ENCODE results near the gene MITF. TPM values are rescaled to one million over a fixed set of nuclear protein-coding genes. Genes with fewer than 3 reads are reported as not detected.

MITF gene
- polyA plus RNA-seq, 1 donor (not counting 4 experiments of a cell fraction or from before 2014, with no cell fraction given), result 2.7 TPM

- no peaks in the 10 kb centered on the region for H3K36me3 ChIP-seq (ENCODE audit: control insufficient read depth in 2 of 2, extremely low read depth in 1 of 2, insufficient read depth in 2 of 2, low read length in 2 of 2)
- FAIRE-seq (peak; percentile 20), DNase-seq (ENCODE audit: low read depth, low spot score) (no peak)
- H3K79me2 ChIP-seq (ENCODE audit: control insufficient read depth, insufficient read depth, low read length), result no peaks in the 10 kb centered on the region
- no peaks in the 10 kb centered on the region for H4K20me1 ChIP-seq (ENCODE audit: control insufficient read depth, extremely low read depth, insufficient read depth, low read length)
- TF ChIP-seq, protein P1, sequence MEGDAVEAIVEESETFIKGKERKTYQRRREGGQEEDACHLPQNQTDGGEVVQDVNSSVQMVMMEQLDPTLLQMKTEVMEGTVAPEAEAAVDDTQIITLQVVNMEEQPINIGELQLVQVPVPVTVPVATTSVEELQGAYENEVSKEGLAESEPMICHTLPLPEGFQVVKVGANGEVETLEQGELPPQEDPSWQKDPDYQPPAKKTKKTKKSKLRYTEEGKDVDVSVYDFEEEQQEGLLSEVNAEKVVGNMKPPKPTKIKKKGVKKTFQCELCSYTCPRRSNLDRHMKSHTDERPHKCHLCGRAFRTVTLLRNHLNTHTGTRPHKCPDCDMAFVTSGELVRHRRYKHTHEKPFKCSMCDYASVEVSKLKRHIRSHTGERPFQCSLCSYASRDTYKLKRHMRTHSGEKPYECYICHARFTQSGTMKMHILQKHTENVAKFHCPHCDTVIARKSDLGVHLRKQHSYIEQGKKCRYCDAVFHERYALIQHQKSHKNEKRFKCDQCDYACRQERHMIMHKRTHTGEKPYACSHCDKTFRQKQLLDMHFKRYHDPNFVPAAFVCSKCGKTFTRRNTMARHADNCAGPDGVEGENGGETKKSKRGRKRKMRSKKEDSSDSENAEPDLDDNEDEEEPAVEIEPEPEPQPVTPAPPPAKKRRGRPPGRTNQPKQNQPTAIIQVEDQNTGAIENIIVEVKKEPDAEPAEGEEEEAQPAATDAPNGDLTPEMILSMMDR (optimal IDR thresholded peaks at IDR 0.05 in 1 of 3, IDR thresholded peaks at IDR 0.05 in 1 of 3, conservative IDR thresholded peaks at IDR 0.05 in 1 of 3; ENCODE audit: extremely low read depth in 1 of 3, insufficient read depth in 2 of 3, low read length in 3 of 3), result no peak
- TF ChIP-seq EZH2 (IDR thresholded peaks at IDR 0.05; ENCODE audit: low read length), result no peak
- H2AFZ ChIP-seq (ENCODE audit: control insufficient read depth, low read length), result no peak overlapping the region
- dilution Hi-C loops (cut with MboI; ENCODE audit: extremely low pct_ligation_motif_present, low sequenced_read_pairs), result no loop called here
- H3K4me2 ChIP-seq (ENCODE audit: control insufficient read depth, extremely low read depth, insufficient read depth, low read depth, low read length), result no peak overlapping the region
- no peaks in the 10 kb centered on the region for H3K9me1 ChIP-seq (ENCODE audit: control insufficient read depth, extremely low read depth, insufficient read depth, low read length)
- H3K4me3 ChIP-seq (ENCODE audit: control insufficient read depth in 2 of 3, extremely low read depth in 1 of 3, insufficient read depth in 2 of 3, low read depth in 1 of 3, low read length in 3 of 3), result no peak overlapping the region
- H3K9me3 ChIP-seq (ENCODE audit: control insufficient read depth, low read depth, low read length), result no peaks in the 10 kb centered on the region
- H3K9ac ChIP-seq (ENCODE audit: control insufficient read depth, extremely low read depth, insufficient read depth, low read length), result no peak overlapping the region
- no peak overlapping the region for H3K27ac ChIP-seq (ENCODE audit: control insufficient read depth, insufficient read depth, low read length)
- H3K4me1 ChIP-seq (ENCODE audit: control insufficient read depth, extremely low read depth, insufficient read depth, low read length), result peaks cover 55% of the 10 kb centered on the region
- no peaks in the 10 kb centered on the region for H3K27me3 ChIP-seq (ENCODE audit: control insufficient read depth, extremely low read depth, insufficient read depth, low read length)
These were observed 28.3 kb downstream of the MITF start for GRCh38 chr3:69767571-69767970.

- FAIRE-seq (peak; percentile 73), DNase-seq (ENCODE audit: low read depth, low spot score) (no peak)
- Histone ChIP-seq H3K27ac (ENCODE audit: control insufficient read depth, insufficient read depth, low read length) (no peak overlapping the region), H3K4me3 (ENCODE audit: control insufficient read depth in 2 of 3, extremely low read depth in 1 of 3, insufficient read depth in 2 of 3, low read depth in 1 of 3, low read length in 3 of 3) (no peak overlapping the region), H3K79me2 (ENCODE audit: control insufficient read depth, insufficient read depth, low read length) (no peaks in the 10 kb centered on the region), H3K9ac (ENCODE audit: control insufficient read depth, extremely low read depth, insufficient read depth, low read length) (no peak overlapping the region), H3K36me3 (ENCODE audit: control insufficient read depth in 2 of 2, extremely low read depth in 1 of 2, insufficient read depth in 2 of 2, low read length in 2 of 2) (no peaks in the 10 kb centered on the region), H3K27me3 (ENCODE audit: control insufficient read depth, extremely low read depth, insufficient read depth, low read length) (no peaks in the 10 kb centered on the region), H3K4me1 (ENCODE audit: control insufficient read depth, extremely low read depth, insufficient read depth, low read length) (peaks cover 46% of the 10 kb centered on the region), H3K9me3 (ENCODE audit: control insufficient read depth, low read depth, low read length) (no peaks in the 10 kb centered on the region), H3K4me2 (ENCODE audit: control insufficient read depth, extremely low read depth, insufficient read depth, low read depth, low read length) (no peak overlapping the region), H3K9me1 (ENCODE audit: control insufficient read depth, extremely low read depth, insufficient read depth, low read length) (no peaks in the 10 kb centered on the region), H2AFZ (ENCODE audit: control insufficient read depth, low read length) (no peak overlapping the region), H4K20me1 (ENCODE audit: control insufficient read depth, extremely low read depth, insufficient read depth, low read length) (no peaks in the 10 kb centered on the region)
- no peak for TF ChIP-seq EZH2 (IDR thresholded peaks at IDR 0.05; ENCODE audit: low read length)
- TF ChIP-seq, protein P1 (optimal IDR thresholded peaks at IDR 0.05 in 1 of 3, IDR thresholded peaks at IDR 0.05 in 1 of 3, conservative IDR thresholded peaks at IDR 0.05 in 1 of 3; ENCODE audit: extremely low read depth in 1 of 3, insufficient read depth in 2 of 3, low read length in 3 of 3), result no peak
- dilution Hi-C loops (cut with MboI; ENCODE audit: extremely low pct_ligation_motif_present, low sequenced_read_pairs), result no loop called here
These were observed 29.2 kb downstream of the MITF start for GRCh38 chr3:69768438-69768837.

Measured in keratinocyte (primary cell).